Measurements from ENCODE around the gene IL36RN.

GRCh38 chr2:113098041-113098440 lies 39.0 kb downstream of the IL36RN start:
- TF ChIP-seq CTCF (conservative IDR thresholded peaks at IDR 0.05 in 1 of 2, IDR thresholded peaks at IDR 0.05 in 1 of 2; ENCODE audit: extremely low read depth in 1 of 2, insufficient read depth in 1 of 2, low read depth in 1 of 2, low read length in 2 of 2) = no peak
- no peak for TF ChIP-seq EZH2 (IDR thresholded peaks at IDR 0.05; ENCODE audit: borderline replicate concordance, low read length)

Measured in mammary epithelial cell (primary cell).